WERI-Rb-1 (cell line): ENCODE measurements around the gene GIMAP8.
"Not testable (repeated sequence)": the region's sequence is repeated elsewhere in the genome, so short reads cannot be mapped to it uniquely, and the experiment has no call there.

Experiments
- DNase-seq: peaks from one replicate; pipeline ENCODE4 v3.0.0-alpha.2; 2020
- H3K27ac ChIP-seq: fragments of 250-450 bp; sonication (Bioruptor Pico); 2 replicates; pipeline ENCODE4 v1.5.1; 2020; ENCODE audit warnings: mild to moderate bottlenecking, moderate library complexity
- H3K27me3 ChIP-seq: fragments of 250-450 bp; sonication (Bioruptor Pico); 2 replicates; pipeline ENCODE4 v1.5.1; 2021; ENCODE audit warnings: mild to moderate bottlenecking, low read depth, moderate library complexity; ENCODE audit not compliant: insufficient read depth, severe bottlenecking
- H3K36me3 ChIP-seq: fragments of 250-450 bp; sonication (Bioruptor Pico); 2 replicates; pipeline ENCODE4 v1.5.1; 2020; ENCODE audit warnings: mild to moderate bottlenecking, moderate library complexity
- H3K4me3 ChIP-seq: 2 replicates; pipeline ENCODE4 v1.5.1; 2011; ENCODE audit warnings: low read depth, mild to moderate bottlenecking, control low read depth, low read length
- H3K9me3 ChIP-seq: fragments of 250-450 bp; sonication (Bioruptor Pico); 2 replicates; pipeline ENCODE4 v1.5.1; 2021; ENCODE audit warnings: mild to moderate bottlenecking, moderate library complexity; ENCODE audit not compliant: severe bottlenecking
- TF ChIP-seq, protein P1 (sequence below): IDR thresholded peaks from 2 replicates; pipeline ENCODE4 v1.5.1; 2011; ENCODE audit warnings: low read depth, mild to moderate bottlenecking, control low read depth, inconsistent platforms, low read length

GIMAP8 gene

DNA sequence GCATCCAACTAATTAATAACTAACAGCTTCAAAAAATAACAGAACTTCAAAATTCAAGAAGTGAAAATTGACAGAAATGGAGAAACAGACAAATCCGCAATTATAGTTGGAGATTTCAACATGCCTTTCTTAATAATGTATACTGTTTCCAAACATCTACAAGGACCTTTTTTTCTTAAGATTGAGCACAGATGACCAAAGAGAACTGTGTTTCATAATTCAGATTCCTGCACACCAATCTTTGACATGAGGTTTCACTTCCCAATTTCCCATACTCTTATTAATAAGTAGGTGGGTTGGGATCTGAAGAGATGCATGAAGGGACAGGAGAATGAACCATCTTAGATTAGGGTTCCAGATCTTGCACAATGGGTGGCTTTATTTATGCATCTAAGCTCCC is 39.4 kb downstream of the GIMAP8 start:
- TF ChIP-seq, protein P1, sequence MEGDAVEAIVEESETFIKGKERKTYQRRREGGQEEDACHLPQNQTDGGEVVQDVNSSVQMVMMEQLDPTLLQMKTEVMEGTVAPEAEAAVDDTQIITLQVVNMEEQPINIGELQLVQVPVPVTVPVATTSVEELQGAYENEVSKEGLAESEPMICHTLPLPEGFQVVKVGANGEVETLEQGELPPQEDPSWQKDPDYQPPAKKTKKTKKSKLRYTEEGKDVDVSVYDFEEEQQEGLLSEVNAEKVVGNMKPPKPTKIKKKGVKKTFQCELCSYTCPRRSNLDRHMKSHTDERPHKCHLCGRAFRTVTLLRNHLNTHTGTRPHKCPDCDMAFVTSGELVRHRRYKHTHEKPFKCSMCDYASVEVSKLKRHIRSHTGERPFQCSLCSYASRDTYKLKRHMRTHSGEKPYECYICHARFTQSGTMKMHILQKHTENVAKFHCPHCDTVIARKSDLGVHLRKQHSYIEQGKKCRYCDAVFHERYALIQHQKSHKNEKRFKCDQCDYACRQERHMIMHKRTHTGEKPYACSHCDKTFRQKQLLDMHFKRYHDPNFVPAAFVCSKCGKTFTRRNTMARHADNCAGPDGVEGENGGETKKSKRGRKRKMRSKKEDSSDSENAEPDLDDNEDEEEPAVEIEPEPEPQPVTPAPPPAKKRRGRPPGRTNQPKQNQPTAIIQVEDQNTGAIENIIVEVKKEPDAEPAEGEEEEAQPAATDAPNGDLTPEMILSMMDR, result no peak
- Histone ChIP-seq H3K27ac (no peak overlapping the region), H3K4me3 (no peak overlapping the region), H3K36me3 (no peaks in the 10 kb centered on the region), H3K9me3 (no peaks in the 10 kb centered on the region), H3K27me3 (no peaks in the 10 kb centered on the region)
- no peak for DNase-seq

GRCh38 chr7:150493442-150493841 is 43.0 kb downstream of the GIMAP8 start:
- H3K27ac ChIP-seq, H3K27me3 ChIP-seq, H3K36me3 ChIP-seq, H3K4me3 ChIP-seq, DNase-seq, H3K9me3 ChIP-seq: not testable (repeated sequence)

DNA sequence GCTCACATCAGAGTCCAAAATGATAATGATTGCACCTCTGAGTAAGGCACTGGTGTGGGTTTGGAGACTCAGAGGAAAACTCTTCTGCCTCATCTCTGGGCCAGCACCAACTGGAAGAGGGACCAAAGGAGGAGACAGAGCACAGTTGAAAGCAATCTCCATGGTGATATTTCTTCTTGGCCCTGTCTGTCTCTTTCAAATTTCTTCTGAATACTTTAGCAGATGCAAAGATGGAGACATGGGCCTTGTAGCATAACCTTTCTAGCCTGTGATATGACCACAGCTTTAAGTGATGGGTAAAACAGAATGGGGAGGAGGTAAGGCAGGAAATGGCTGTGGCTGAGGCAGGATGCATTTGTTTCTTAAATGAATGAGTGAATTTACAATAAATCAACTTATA is 52.1 kb downstream of the GIMAP8 start:
- H3K27ac ChIP-seq, result no peak overlapping the region
- TF ChIP-seq, protein P1, result no peak
- no peak overlapping the region for H3K4me3 ChIP-seq
- DNase-seq, result no peak
- H3K9me3 ChIP-seq, result no peaks in the 10 kb centered on the region
- H3K36me3 ChIP-seq, result no peaks in the 10 kb centered on the region
- no peaks in the 10 kb centered on the region for H3K27me3 ChIP-seq

- H3K27ac ChIP-seq, result no peak overlapping the region
- DNase-seq, result no peak
Measured at GRCh38 chr7:150503155-150503554, 52.7 kb downstream of the GIMAP8 start.

DNA sequence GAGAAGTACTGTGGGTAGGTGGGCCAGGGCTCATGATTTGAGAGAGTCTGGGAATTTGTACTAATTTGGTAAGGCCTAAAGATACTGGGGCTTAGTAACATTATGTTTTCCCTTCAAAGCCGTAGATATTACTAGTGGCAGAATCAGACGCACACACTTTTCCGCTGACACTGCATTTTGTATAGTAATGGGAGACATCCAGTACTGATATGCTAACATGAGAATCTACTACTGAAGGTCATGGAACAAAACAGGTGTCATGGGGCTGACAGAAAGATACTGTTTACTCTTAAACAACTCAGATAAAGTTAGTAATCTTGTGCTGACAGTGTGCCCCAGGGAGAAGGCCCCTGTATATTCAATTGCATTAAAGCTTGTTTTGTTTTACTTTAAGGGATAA is 53.2 kb downstream of the GIMAP8 start:
- H3K9me3 ChIP-seq, result no peaks in the 10 kb centered on the region
- DNase-seq, result no peak
- H3K36me3 ChIP-seq, result no peaks in the 10 kb centered on the region
- H3K27me3 ChIP-seq, result no peaks in the 10 kb centered on the region
- H3K27ac ChIP-seq, result no peak overlapping the region
- no peak overlapping the region for H3K4me3 ChIP-seq
- TF ChIP-seq, protein P1, result no peak

More at GRCh38 chr7:150503155-150503554, 52.7 kb downstream of the GIMAP8 start:
- Histone ChIP-seq H3K36me3 (no peaks in the 10 kb centered on the region), H3K4me3 (no peak overlapping the region), H3K9me3 (no peaks in the 10 kb centered on the region), H3K27me3 (no peaks in the 10 kb centered on the region)
- TF ChIP-seq, protein P1, result no peak

GRCh38 chr7:150507947-150508602 is 57.6 kb downstream of the GIMAP8 start:
- no peaks in the 10 kb centered on the region for H3K27me3 ChIP-seq
- TF ChIP-seq, protein P1, result no peak

More at GRCh38 chr7:150507947-150508602, 57.6 kb downstream of the GIMAP8 start:
- no peak for DNase-seq
- Histone ChIP-seq H3K36me3 (no peaks in the 10 kb centered on the region), H3K4me3 (no peak overlapping the region), H3K9me3 (peaks cover 5% of the 10 kb centered on the region), H3K27ac (no peak overlapping the region)
